Ovary (tissue), 9 donors: ENCODE results near the gene MAB21L3. TPM values are rescaled to one million over a fixed set of nuclear protein-coding genes. Genes with fewer than 3 reads are reported as not detected.

ENCODE experiments used
- DNase-seq, 5 donors: peaks; one replicate each; pipeline ENCODE4 v3.0.0-alpha.2; 2019 to 2020
- H3K27ac ChIP-seq, 2 donors: fragments of 200-600 bp; one replicate each; pipeline versions ENCODE4 v1.5.1 to v1.8.0; 2019 to 2022
- H3K27me3 ChIP-seq: fragments of 200-600 bp; one replicate; pipeline ENCODE4 v1.8.0; 2022
- H3K36me3 ChIP-seq: fragments of 200-600 bp; sonication (generic); one replicate; pipeline ENCODE4 v1.5.1; 2019
- H3K4me1 ChIP-seq: one replicate; pipeline ENCODE4 v1.8.1; 2013; ENCODE audit warnings: mild to moderate bottlenecking, moderate library complexity; ENCODE audit not compliant: insufficient read depth
- H3K4me3 ChIP-seq: fragments of 200-600 bp; sonication (generic); one replicate; pipeline ENCODE4 v1.5.1; 2017
- H3K9me3 ChIP-seq, 2 donors: fragments of 200-600 bp in 1 of 2; sonication (generic) in 1 of 2; one replicate each; pipeline versions ENCODE4 v1.5.1 to v1.8.1; 2013 to 2019; ENCODE audit warnings: mild to moderate bottlenecking in 1 of 2, moderate library complexity in 1 of 2
- EP300 ChIP-seq: sonication (generic); formaldehyde crosslinking; IDR thresholded peaks from one replicate; pipeline ENCODE4 v1.6.1; 2017; ENCODE audit warnings: antibody characterized with exemption
- POLR2A ChIP-seq: fragments of 450-650 bp; IDR thresholded peaks from one replicate; pipeline ENCODE4 v1.6.1; 2017; ENCODE audit warnings: antibody characterized with exemption, mild to moderate bottlenecking, moderate library complexity
- WGBS, 3 donors: extraction: QIAGEN DNeasy Blood & Tissue Kit in 1 of 3; methylation state at CpG; one replicate each; pipeline versions ENCODE4 v1.1.5 to v1.1.7; 2013 to 2017; 5-methylcytosine and 5-hydroxymethylcytosine counted together
- intact Hi-C, 4 donors: fragments of 100-400 bp; cut with DNase I; formaldehyde crosslinking; loops; one replicate each; pipeline versions ENCODE4 v1.11.0 to v1.15.1; 2022 to 2023
- polyA plus RNA-seq, 2 donors: library from polyadenylated mRNA; stranded (reverse); fragments of 200-250 nt in 1 of 2; fragments of 350-450 nt in 1 of 2; fragmentation: Illumina TruSeq in 1 of 2; extraction: RNeasy Lipid Tissue Mini Kit (QIAGEN cat#74804) in 1 of 2; gene quantifications; one replicate each; pipeline ENCODE4 v1.2.3, GENCODE V29; 2013 to 2014
- total RNA-seq, 7 donors: library from RNA; depleted of rRNA in 2 of 7; stranded (reverse); fragments of >200 nt in 2 of 7; fragmentation: NEBNext Ultra II Directional in 3 of 7; extraction: Animal tissue kit (Norgen Biotek cat#: 25700) in 3 of 7; gene quantifications; one replicate each; pipeline versions ENCODE4 v1.1.0 to v1.2.4, GENCODE V29; 2016 to 2023
- TF ChIP-seq, protein P1 (sequence below), 3 donors: fragments of 450-650 bp in 2 of 3; fragments of 200-600 bp in 1 of 3; IDR thresholded peaks; one replicate each; pipeline versions ENCODE4 v1.5.1 to v1.8.0; 2016 to 2022; ENCODE audit warnings: antibody characterized with exemption in 3 of 3, mild to moderate bottlenecking in 1 of 3
- donor health status: DM: no; HTN: no; CAD: no; lungs with moderate emphysema.
- donor health status: DM: no; HTN: no; CAD: no.
- donor health status: Bipolar disorder and iron deficiency.
- donor health status: DM: yes; HTN: yes; CAD: no.
- donor health status: DM: no; HTN: no; CAD: no.
- donor health status: DM: yes; HTN: yes; CAD: no.

Gene MAB21L3
- total and polyA plus RNA-seq, 9 donors = not detected

DNA sequence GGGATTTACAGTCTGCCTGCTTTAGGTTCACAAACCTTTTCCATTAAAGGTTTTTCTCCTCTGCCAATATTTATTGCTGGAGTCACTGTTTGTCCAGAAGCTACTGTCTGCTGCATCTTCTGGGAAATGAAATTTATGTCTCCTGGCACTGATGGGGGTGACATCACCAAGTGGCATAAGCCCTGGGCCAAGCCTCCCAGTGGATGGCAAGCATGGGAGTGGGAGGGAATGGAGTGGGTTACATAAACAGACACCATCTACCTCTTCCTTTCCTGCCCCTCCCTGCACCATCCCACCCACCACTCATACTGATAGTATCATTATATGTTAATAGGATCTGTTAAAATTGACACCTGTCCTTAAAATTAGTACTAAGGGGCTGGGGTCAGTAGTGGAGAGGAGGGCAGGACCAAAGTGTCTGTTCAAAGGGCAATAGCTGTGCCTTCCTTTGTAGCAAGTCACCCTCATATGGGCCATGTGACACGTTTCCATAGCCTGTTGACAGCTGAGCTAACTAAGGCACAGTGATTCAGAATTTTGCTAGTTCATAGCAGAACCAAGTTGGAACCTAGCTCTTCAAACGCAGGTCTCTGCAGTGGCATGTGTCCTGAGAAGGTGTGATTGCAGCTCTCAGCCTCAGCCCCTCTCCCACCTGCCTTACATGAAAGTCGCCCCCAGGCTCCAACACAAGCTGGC, 71.0 kb downstream of the MAB21L3 start:
- DNase-seq = no peak
- H3K9me3 ChIP-seq = no peaks in the 10 kb centered on the region
- intact Hi-C loops = no loop called here
- no peaks in the 10 kb centered on the region for H3K4me1 ChIP-seq
- 60 to 85% (median 84%) methylated on average over 3 of the region's 3 CpGs for WGBS, 3 donors
- no peak for TF ChIP-seq POLR2A
- no peak for TF ChIP-seq EP300
- TF ChIP-seq, protein P1, sequence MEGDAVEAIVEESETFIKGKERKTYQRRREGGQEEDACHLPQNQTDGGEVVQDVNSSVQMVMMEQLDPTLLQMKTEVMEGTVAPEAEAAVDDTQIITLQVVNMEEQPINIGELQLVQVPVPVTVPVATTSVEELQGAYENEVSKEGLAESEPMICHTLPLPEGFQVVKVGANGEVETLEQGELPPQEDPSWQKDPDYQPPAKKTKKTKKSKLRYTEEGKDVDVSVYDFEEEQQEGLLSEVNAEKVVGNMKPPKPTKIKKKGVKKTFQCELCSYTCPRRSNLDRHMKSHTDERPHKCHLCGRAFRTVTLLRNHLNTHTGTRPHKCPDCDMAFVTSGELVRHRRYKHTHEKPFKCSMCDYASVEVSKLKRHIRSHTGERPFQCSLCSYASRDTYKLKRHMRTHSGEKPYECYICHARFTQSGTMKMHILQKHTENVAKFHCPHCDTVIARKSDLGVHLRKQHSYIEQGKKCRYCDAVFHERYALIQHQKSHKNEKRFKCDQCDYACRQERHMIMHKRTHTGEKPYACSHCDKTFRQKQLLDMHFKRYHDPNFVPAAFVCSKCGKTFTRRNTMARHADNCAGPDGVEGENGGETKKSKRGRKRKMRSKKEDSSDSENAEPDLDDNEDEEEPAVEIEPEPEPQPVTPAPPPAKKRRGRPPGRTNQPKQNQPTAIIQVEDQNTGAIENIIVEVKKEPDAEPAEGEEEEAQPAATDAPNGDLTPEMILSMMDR (IDR thresholded peaks at IDR 0.05) = no peak
- H3K36me3 ChIP-seq = no peaks in the 10 kb centered on the region
- H3K27me3 ChIP-seq = no peaks in the 10 kb centered on the region
- no peak overlapping the region for H3K27ac ChIP-seq
- H3K4me3 ChIP-seq = no peak overlapping the region

Other genes starting within 250 kb of the MAB21L3 start
- gene SLC22A15, start 134.9 kb upstream of the MAB21L3 start, total RNA-seq = 1 to 10 TPM in 5 of 7 donors, under 1 TPM in 2; 0.78 to 3.8 (median 1.8) TPM
- 1 to 10 TPM in 1 of 2 donors, under 1 TPM in 1; 0.51 to 1.2 TPM for gene SLC22A15, start 134.9 kb upstream of the MAB21L3 start, polyA plus RNA-seq